Measurements from ENCODE around the gene PRR16. TPM values are rescaled to one million over a fixed set of nuclear protein-coding genes. Genes with fewer than 3 reads are reported as not detected.

The PRR16 gene
- total RNA-seq, 1 donor from 2014 or later: 10.7 TPM

GRCh38 chr5:120466341-120467006 is 2.4 kb downstream of the PRR16 start:
- no peaks in the 10 kb centered on the region for H3K36me3 Mint-ChIP-seq (ENCODE audit: low read depth)
- H3K4me3 Mint-ChIP-seq (ENCODE audit: unreplicated experiment): peak overlapping the region; percentile 93
- no peak for DNase-seq (ENCODE audit: low spot score)
- H3K27me3 Mint-ChIP-seq (ENCODE audit: low read depth): peaks cover 6% of the 10 kb centered on the region
- H3K4me1 Mint-ChIP-seq (ENCODE audit: low read depth): peaks cover 46% of the 10 kb centered on the region
- peak overlapping the region; percentile 37 for H3K27ac Mint-ChIP-seq (ENCODE audit: unreplicated experiment)
- H3K9me3 Mint-ChIP-seq (ENCODE audit: low read depth): no peaks in the 10 kb centered on the region
- no peak for TF ChIP-seq CTCF (IDR thresholded peaks at IDR 0.05)

GRCh38 chr5:120471971-120472370 is 7.9 kb downstream of the PRR16 start:
- no peak for DNase-seq (ENCODE audit: low spot score)
- no peak overlapping the region for H3K4me3 Mint-ChIP-seq (ENCODE audit: unreplicated experiment)
- no peaks in the 10 kb centered on the region for H3K36me3 Mint-ChIP-seq (ENCODE audit: low read depth)
- H3K27me3 Mint-ChIP-seq (ENCODE audit: low read depth): peaks cover 3% of the 10 kb centered on the region
- H3K9me3 Mint-ChIP-seq (ENCODE audit: low read depth): no peaks in the 10 kb centered on the region
- TF ChIP-seq CTCF (IDR thresholded peaks at IDR 0.05): no peak
- H3K27ac Mint-ChIP-seq (ENCODE audit: unreplicated experiment): no peak overlapping the region
- H3K4me1 Mint-ChIP-seq (ENCODE audit: low read depth): peaks cover 28% of the 10 kb centered on the region

GRCh38 chr5:120472911-120473310 is 8.8 kb downstream of the PRR16 start:
- Mint-ChIP-seq H3K36me3 (ENCODE audit: low read depth) (no peaks in the 10 kb centered on the region), H3K4me3 (ENCODE audit: unreplicated experiment) (no peak overlapping the region), H3K4me1 (ENCODE audit: low read depth) (peaks cover 23% of the 10 kb centered on the region), H3K27ac (ENCODE audit: unreplicated experiment) (no peak overlapping the region), H3K9me3 (ENCODE audit: low read depth) (no peaks in the 10 kb centered on the region), H3K27me3 (ENCODE audit: low read depth) (peaks cover 3% of the 10 kb centered on the region)
- no peak for TF ChIP-seq CTCF (IDR thresholded peaks at IDR 0.05)
- no peak for DNase-seq (ENCODE audit: low spot score)

- Mint-ChIP-seq H3K4me3 (ENCODE audit: unreplicated experiment) (no peak overlapping the region), H3K27me3 (ENCODE audit: low read depth) (peaks cover 3% of the 10 kb centered on the region), H3K9me3 (ENCODE audit: low read depth) (no peaks in the 10 kb centered on the region), H3K4me1 (ENCODE audit: low read depth) (peaks cover 20% of the 10 kb centered on the region), H3K36me3 (ENCODE audit: low read depth) (no peaks in the 10 kb centered on the region), H3K27ac (ENCODE audit: unreplicated experiment) (no peak overlapping the region)
- peak; percentile 51 for TF ChIP-seq CTCF (IDR thresholded peaks at IDR 0.05)
- DNase-seq (ENCODE audit: low spot score): no peak
These were observed 9.2 kb downstream of the PRR16 start for GRCh38 chr5:120473332-120473731.

GRCh38 chr5:120476063-120476462 is 12.0 kb downstream of the PRR16 start:
- no peak for DNase-seq (ENCODE audit: low spot score)

More at GRCh38 chr5:120476063-120476462, 12.0 kb downstream of the PRR16 start:
- no peaks in the 10 kb centered on the region for H3K9me3 Mint-ChIP-seq (ENCODE audit: low read depth)
- H3K27ac Mint-ChIP-seq (ENCODE audit: unreplicated experiment): no peak overlapping the region
- H3K4me1 Mint-ChIP-seq (ENCODE audit: low read depth): peaks cover 24% of the 10 kb centered on the region
- no peak for TF ChIP-seq CTCF (IDR thresholded peaks at IDR 0.05)
- no peaks in the 10 kb centered on the region for H3K36me3 Mint-ChIP-seq (ENCODE audit: low read depth)
- H3K27me3 Mint-ChIP-seq (ENCODE audit: low read depth): peaks cover 3% of the 10 kb centered on the region
- no peak overlapping the region for H3K4me3 Mint-ChIP-seq (ENCODE audit: unreplicated experiment)
